DMS153 treated with DMSO at 0.1 percent for 48 hours (cell line): ENCODE results near the gene NUDT14.

Experiments used
- DNase-seq: peaks from one replicate; lab custom pipeline; 2025; ENCODE audit not compliant: unreplicated experiment; lab: John Stamatoyannopoulos, UW

Gene NUDT14

GRCh38 chr14:105180592-105181548 lies at the start of gene NUDT14:
Gene NUDT14 (minus strand): TSS chr14:105181312. CDS start chr14:105181209, 103 bp downstream.
- DNase-seq = no peak

- DNase-seq = no peak
These were observed 48.1 kb upstream of the NUDT14 start for GRCh38 chr14:105229099-105229655.

- no peak for DNase-seq
These were observed 47.5 kb upstream of the NUDT14 start for GRCh38 chr14:105228562-105228961.

GRCh38 chr14:105227346-105227745 lies 46.2 kb upstream of the NUDT14 start:
- no peak for DNase-seq

- DNase-seq = no peak
These were observed 45.1 kb upstream of the NUDT14 start for GRCh38 chr14:105226198-105226597.

- DNase-seq = no peak
These were observed 43.9 kb upstream of the NUDT14 start for GRCh38 chr14:105224845-105225570.

- no peak for DNase-seq
These were observed 42.8 kb upstream of the NUDT14 start for GRCh38 chr14:105223770-105224544.

- no peak for DNase-seq
These were observed 42.1 kb upstream of the NUDT14 start for GRCh38 chr14:105223260-105223659.

- DNase-seq = no peak
These were observed 40.6 kb upstream of the NUDT14 start for GRCh38 chr14:105221598-105222178.

GRCh38 chr14:105220699-105221597 lies 39.8 kb upstream of the NUDT14 start:
- DNase-seq = no peak

- no peak for DNase-seq
These were observed 38.6 kb upstream of the NUDT14 start for GRCh38 chr14:105219753-105220152.

- DNase-seq = no peak
These were observed 38.0 kb upstream of the NUDT14 start for GRCh38 chr14:105219043-105219612.

- no peak for DNase-seq
These were observed 37.5 kb upstream of the NUDT14 start for GRCh38 chr14:105218611-105219010.

- DNase-seq = no peak
These were observed 36.7 kb upstream of the NUDT14 start for GRCh38 chr14:105217774-105218173.

- DNase-seq = no peak
These were observed 35.6 kb upstream of the NUDT14 start for GRCh38 chr14:105216490-105217247.

- no peak for DNase-seq
These were observed 34.5 kb upstream of the NUDT14 start for GRCh38 chr14:105215602-105216001.

GRCh38 chr14:105214324-105214915 lies 33.3 kb upstream of the NUDT14 start:
- no peak for DNase-seq

GRCh38 chr14:105213361-105213760 lies 32.2 kb upstream of the NUDT14 start:
- no peak for DNase-seq
